HPDE6-E6E7 (cell line): ENCODE measurements around the gene ZBTB42.

Experiments used
- DNase-seq: peaks from one replicate; pipeline ENCODE4 v3.0.0; 2011; ENCODE audit warnings: missing footprints; ENCODE audit errors: extremely low spot score

ZBTB42 gene

GRCh38 chr14:104769324-104770071 is 31.4 kb upstream of the ZBTB42 start:
- no peak for DNase-seq

GRCh38 chr14:104770072-104770579 is 30.8 kb upstream of the ZBTB42 start:
- no peak for DNase-seq

- DNase-seq, result no peak
These were observed 30.0 kb upstream of the ZBTB42 start for GRCh38 chr14:104770851-104771272.

GRCh38 chr14:104771374-104771773 is 29.5 kb upstream of the ZBTB42 start:
- no peak for DNase-seq

GRCh38 chr14:104771918-104772706 is 28.8 kb upstream of the ZBTB42 start:
- no peak for DNase-seq

GRCh38 chr14:104772707-104773504 is 28.0 kb upstream of the ZBTB42 start:
- DNase-seq, result no peak

GRCh38 chr14:104773505-104774452 is 27.1 kb upstream of the ZBTB42 start:
- DNase-seq, result no peak

GRCh38 chr14:104774453-104775072 is 26.3 kb upstream of the ZBTB42 start:
- DNase-seq, result no peak

GRCh38 chr14:104775073-104775489 is 25.8 kb upstream of the ZBTB42 start:
- no peak for DNase-seq

GRCh38 chr14:104776481-104776880 is 24.4 kb upstream of the ZBTB42 start:
- no peak for DNase-seq

- no peak for DNase-seq
These were observed 23.7 kb upstream of the ZBTB42 start for GRCh38 chr14:104776961-104777807.

GRCh38 chr14:104777808-104778249 is 23.1 kb upstream of the ZBTB42 start:
- DNase-seq, result no peak

- no peak for DNase-seq
These were observed 22.1 kb upstream of the ZBTB42 start for GRCh38 chr14:104778694-104779331.

- no peak for DNase-seq
These were observed 21.0 kb upstream of the ZBTB42 start for GRCh38 chr14:104779776-104780512.

- no peak for DNase-seq
These were observed 20.3 kb upstream of the ZBTB42 start for GRCh38 chr14:104780513-104781030.

- no peak for DNase-seq
These were observed 19.4 kb upstream of the ZBTB42 start for GRCh38 chr14:104781271-104782077.
